Stomach (tissue), 9 donors: ENCODE results near the gene VKORC1L1. TPM values are rescaled to one million over a fixed set of nuclear protein-coding genes. Genes with fewer than 3 reads are reported as not detected.
A peak's percentile ranks its signal among the peaks of the same experiment; 100 is the strongest.

ENCODE experiments used
- DNase-seq, 2 donors: peaks; one replicate each; pipeline versions ENCODE4 v3.0.0 to v3.0.0-alpha.2; 2013 to 2019
- H3K27ac ChIP-seq, 5 donors: fragments of 200-600 bp in 4 of 5; sonication (generic) in 4 of 5; one replicate each; pipeline ENCODE4 v1.5.1; 2013 to 2019; ENCODE audit warnings: mild to moderate bottlenecking in 1 of 5, moderate library complexity in 1 of 5
- H3K27me3 ChIP-seq, 3 donors: fragments of 200-600 bp; sonication (generic); one replicate each; pipeline ENCODE4 v1.5.1; 2017 to 2019; ENCODE audit warnings: mixed run types in 1 of 3
- H3K36me3 ChIP-seq, 4 donors: fragments of 200-600 bp; sonication (generic); 1 replicate in 3 of 4; 2 replicates in 1 of 4; pipeline ENCODE4 v1.5.1; 2016 to 2019
- H3K4me1 ChIP-seq, 4 donors: fragments of 200-600 bp; sonication (generic); one replicate each; pipeline ENCODE4 v1.5.1; 2016 to 2019
- H3K4me3 ChIP-seq, 4 donors: fragments of 200-600 bp; sonication (generic) in 3 of 4; one replicate each; pipeline ENCODE4 v1.5.1; 2016 to 2019; ENCODE audit warnings: mild to moderate bottlenecking in 1 of 4
- H3K9me3 ChIP-seq, 4 donors: fragments of 200-600 bp; sonication (generic); one replicate each; pipeline ENCODE4 v1.5.1; 2016 to 2019
- EP300 ChIP-seq: sonication (generic); formaldehyde crosslinking; IDR thresholded peaks from one replicate; pipeline ENCODE4 v1.6.1; 2017; ENCODE audit warnings: antibody characterized with exemption
- POLR2A ChIP-seq, 4 donors: fragments of 450-650 bp; IDR thresholded peaks; one replicate each; pipeline ENCODE4 v1.6.1; 2016; ENCODE audit warnings: antibody characterized with exemption in 4 of 4, control low read depth in 2 of 4, mild to moderate bottlenecking in 1 of 4, moderate library complexity in 1 of 4
- POLR2AphosphoS5 ChIP-seq, 3 donors: sonication (generic); formaldehyde crosslinking; IDR thresholded peaks; one replicate each; pipeline ENCODE4 v1.6.1; 2016; ENCODE audit warnings: antibody characterized with exemption in 3 of 3
- WGBS, 5 donors: extraction: QIAGEN DNeasy Blood & Tissue Kit in 3 of 5; methylation state at CpG; one replicate each; pipeline versions ENCODE4 v1.1.5 to v1.1.7; 2013 to 2018; 5-methylcytosine and 5-hydroxymethylcytosine counted together
- intact Hi-C: fragments of 100-400 bp; cut with DNase I; formaldehyde crosslinking; loops from one replicate; pipeline ENCODE4 v1.15.1; 2023; ENCODE audit warnings: low total_unique reads
- polyA plus RNA-seq, 3 donors: library from polyadenylated mRNA; stranded (reverse); fragments of 200-250 nt; gene quantifications; one replicate each; pipeline ENCODE4 v1.2.3, GENCODE V29; 2013
- total RNA-seq, 5 donors: library from RNA; depleted of rRNA; stranded (reverse); fragments of >200 nt; gene quantifications; one replicate each; pipeline versions ENCODE4 v1.1.0 to v1.2.3, GENCODE V29; 2014 to 2016
- TF ChIP-seq, protein P1 (sequence below), 7 experiments: fragments of 450-650 bp in 4 of 7; fragments of 200-600 bp in 3 of 7; sonication (generic) in 3 of 7; IDR thresholded peaks; one replicate each; pipeline ENCODE4 v1.5.1; 2016 to 2019; ENCODE audit warnings: antibody characterized with exemption in 7 of 7, control low read depth in 2 of 7, mild to moderate bottlenecking in 1 of 7
- donor health status: healthy with polysubstance abuse.
- donor health status: Bipolar disorder and iron deficiency.
- donor health status: healthy.

VKORC1L1 gene
- total and polyA plus RNA-seq, 8 donors, result 1.8 to 31.6 (median 6.5) TPM

DNA sequence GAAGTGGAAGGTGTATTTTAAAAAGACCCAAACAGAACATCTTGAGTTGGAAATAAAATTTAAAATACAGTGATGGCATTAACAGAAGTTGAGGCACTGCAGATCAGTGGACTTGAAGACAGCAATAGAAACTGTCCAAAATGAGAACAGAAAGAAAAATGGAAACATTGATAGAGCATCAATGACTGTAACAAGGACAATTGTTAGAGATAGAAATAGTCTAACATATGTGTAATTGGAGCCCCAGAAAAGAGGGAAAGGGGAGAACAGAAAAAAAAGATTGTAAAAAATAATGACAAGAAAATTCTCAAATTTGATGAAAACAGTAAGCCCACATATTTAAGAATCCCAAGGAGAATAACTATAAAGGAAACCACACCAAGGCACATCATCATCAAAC is 29.4 kb downstream of the VKORC1L1 start:
- Histone ChIP-seq H3K27me3 (no peaks in the 10 kb centered on the region), H3K9me3 (peaks cover 0 to 12% (median 0%) of the 10 kb centered on the region in 4 donors), H3K27ac (no peak overlapping the region), H3K4me1 (peaks cover 0 to 10% (median 5%) of the 10 kb centered on the region in 4 donors), H3K36me3 (peaks cover 0 to 4% (median 0%) of the 10 kb centered on the region in 4 donors), H3K4me3 (no peak overlapping the region)
- TF ChIP-seq POLR2AphosphoS5 (IDR thresholded peaks at IDR 0.05), result no peak
- TF ChIP-seq EP300, result no peak
- no peak for TF ChIP-seq POLR2A (IDR thresholded peaks at IDR 0.05)
- TF ChIP-seq, protein P1, sequence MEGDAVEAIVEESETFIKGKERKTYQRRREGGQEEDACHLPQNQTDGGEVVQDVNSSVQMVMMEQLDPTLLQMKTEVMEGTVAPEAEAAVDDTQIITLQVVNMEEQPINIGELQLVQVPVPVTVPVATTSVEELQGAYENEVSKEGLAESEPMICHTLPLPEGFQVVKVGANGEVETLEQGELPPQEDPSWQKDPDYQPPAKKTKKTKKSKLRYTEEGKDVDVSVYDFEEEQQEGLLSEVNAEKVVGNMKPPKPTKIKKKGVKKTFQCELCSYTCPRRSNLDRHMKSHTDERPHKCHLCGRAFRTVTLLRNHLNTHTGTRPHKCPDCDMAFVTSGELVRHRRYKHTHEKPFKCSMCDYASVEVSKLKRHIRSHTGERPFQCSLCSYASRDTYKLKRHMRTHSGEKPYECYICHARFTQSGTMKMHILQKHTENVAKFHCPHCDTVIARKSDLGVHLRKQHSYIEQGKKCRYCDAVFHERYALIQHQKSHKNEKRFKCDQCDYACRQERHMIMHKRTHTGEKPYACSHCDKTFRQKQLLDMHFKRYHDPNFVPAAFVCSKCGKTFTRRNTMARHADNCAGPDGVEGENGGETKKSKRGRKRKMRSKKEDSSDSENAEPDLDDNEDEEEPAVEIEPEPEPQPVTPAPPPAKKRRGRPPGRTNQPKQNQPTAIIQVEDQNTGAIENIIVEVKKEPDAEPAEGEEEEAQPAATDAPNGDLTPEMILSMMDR (IDR thresholded peaks at IDR 0.05), result no peak
- DNase-seq, result no peak
- intact Hi-C loops, result no loop called here

DNA sequence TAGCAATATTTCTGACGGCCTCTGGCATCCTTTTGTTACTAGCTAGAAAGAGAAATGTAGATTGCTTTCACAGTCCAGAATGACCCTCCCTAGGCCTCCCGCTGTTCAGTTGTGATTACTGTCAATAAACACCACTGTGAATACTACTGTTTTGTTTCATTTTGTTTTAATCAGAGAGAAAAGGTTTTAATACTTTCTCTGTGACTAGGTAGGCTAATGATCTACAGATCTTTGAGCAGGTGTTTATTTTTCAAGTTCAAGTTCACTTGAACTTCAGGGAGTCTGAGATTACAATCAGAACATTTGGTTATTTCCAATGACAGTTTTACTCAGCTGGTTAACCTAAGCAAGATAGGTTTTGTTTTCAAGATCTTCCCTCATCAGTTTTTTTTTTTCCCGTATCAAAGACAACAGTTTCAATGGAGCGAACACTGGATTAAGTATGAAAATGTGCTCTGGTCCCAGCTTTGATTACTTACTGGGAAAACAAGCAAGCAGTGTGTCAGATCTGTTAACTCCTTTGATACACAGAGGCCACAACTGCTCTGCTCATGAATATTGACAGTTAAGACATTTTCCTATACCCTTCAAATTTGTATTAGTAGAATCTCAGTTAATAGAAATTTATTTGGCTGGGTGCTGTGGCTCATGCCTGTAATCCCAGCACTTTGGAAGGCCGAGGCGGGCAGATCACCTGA is 34.8 kb downstream of the VKORC1L1 start:
- TF ChIP-seq EP300 (no peak), POLR2A (IDR thresholded peaks at IDR 0.05) (no peak), POLR2AphosphoS5 (IDR thresholded peaks at IDR 0.05) (no peak)
- TF ChIP-seq, protein P1 (IDR thresholded peaks at IDR 0.05), result no peak
- Histone ChIP-seq H3K9me3 (peaks cover 0 to 7% (median 0%) of the 10 kb centered on the region in 4 donors), H3K4me1 (peaks cover 5 to 31% (median 13%) of the 10 kb centered on the region in 4 donors), H3K4me3 (no peak overlapping the region), H3K27me3 (no peaks in the 10 kb centered on the region), H3K36me3 (peaks cover 0 to 4% (median 0%) of the 10 kb centered on the region in 4 donors), H3K27ac (peak overlapping the region in 3 of 5 donors; percentile 9 to 50 (median 44))
- intact Hi-C loops, result no loop called here
- WGBS, 5 donors, result 48 to 66% (median 66%) methylated on average over 6 of the region's 6 CpGs
- peak in 1 of 2 donors; percentile 31 for DNase-seq

DNA sequence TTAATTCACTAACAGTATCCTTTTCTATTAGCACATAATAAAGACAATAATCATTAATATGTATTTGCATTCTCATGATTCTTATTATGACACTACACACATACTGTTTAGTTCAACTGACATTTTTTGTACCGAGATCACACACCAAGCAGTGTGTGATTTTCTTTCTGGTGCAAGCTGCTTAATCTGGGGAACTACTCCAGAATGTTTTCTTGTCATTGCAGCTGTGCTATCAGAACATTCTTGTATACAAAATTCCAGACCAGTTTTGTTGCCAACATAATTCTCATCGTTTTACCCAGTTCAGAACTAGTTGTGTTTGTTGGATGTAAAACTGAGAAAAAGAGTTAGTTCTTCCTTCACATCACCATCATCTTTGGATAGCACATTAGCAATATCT is 37.4 kb downstream of the VKORC1L1 start:
- Histone ChIP-seq H3K4me1 (peaks cover 5 to 34% (median 13%) of the 10 kb centered on the region in 4 donors), H3K36me3 (no peaks in the 10 kb centered on the region), H3K27ac (no peak overlapping the region), H3K27me3 (no peaks in the 10 kb centered on the region), H3K9me3 (no peaks in the 10 kb centered on the region), H3K4me3 (no peak overlapping the region)
- DNase-seq, result no peak
- TF ChIP-seq POLR2A (IDR thresholded peaks at IDR 0.05) (no peak), EP300 (no peak), POLR2AphosphoS5 (IDR thresholded peaks at IDR 0.05) (no peak)
- TF ChIP-seq, protein P1 (IDR thresholded peaks at IDR 0.05), result no peak
- 28 to 46% (median 38%) methylated on average over 2 of the region's 2 CpGs for WGBS, 5 donors
- intact Hi-C loops, result no loop called here

DNA sequence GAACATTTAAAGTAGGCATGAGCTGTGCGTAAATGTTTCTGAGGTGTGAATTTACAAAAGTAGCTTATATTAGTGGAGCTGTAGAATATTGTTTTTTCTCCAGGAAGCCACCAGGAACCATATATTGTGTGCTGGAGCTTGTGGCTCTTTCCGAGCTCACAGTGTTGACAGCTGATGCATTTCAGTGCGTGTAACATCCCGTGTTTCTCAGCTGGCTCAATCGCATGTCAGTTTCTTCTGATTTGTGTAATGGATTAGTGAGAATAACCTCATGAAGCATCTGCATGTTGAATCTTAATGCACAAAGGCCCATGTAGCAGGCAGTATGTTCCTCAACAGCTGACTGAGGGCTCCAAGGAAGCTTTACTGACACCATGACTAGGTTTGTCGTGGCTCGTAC is 39.4 kb downstream of the VKORC1L1 start:
- Histone ChIP-seq H3K27me3 (no peaks in the 10 kb centered on the region), H3K27ac (no peak overlapping the region), H3K4me1 (peaks cover 4 to 29% (median 7%) of the 10 kb centered on the region in 4 donors), H3K4me3 (no peak overlapping the region), H3K9me3 (no peaks in the 10 kb centered on the region), H3K36me3 (no peaks in the 10 kb centered on the region)
- WGBS, 5 donors, result 90 to 96% (median 93%) methylated on average over 7 of the region's 7 CpGs
- TF ChIP-seq, protein P1 (IDR thresholded peaks at IDR 0.05), result no peak
- TF ChIP-seq EP300 (no peak), POLR2A (IDR thresholded peaks at IDR 0.05) (no peak), POLR2AphosphoS5 (IDR thresholded peaks at IDR 0.05) (no peak)
- intact Hi-C loops, result no loop called here
- DNase-seq, result no peak
